ENCODE data around the gene SLC22A14. TPM values are rescaled to one million over a fixed set of nuclear protein-coding genes. Genes with fewer than 3 reads are reported as not detected.

The SLC22A14 gene
- total RNA-seq, 1 donor from 2014 or later = not detected

- Histone ChIP-seq H3K27ac (no peak overlapping the region), H3K9me3 (no peaks in the 10 kb centered on the region), H3K36me3 (peaks cover 6 to 27% of the 10 kb centered on the region in 2 donors), H3K4me3 (no peak overlapping the region), H3K27me3 (no peaks in the 10 kb centered on the region), H3K4me1 (no peaks in the 10 kb centered on the region)
- no peak for TF ChIP-seq CTCF (IDR thresholded peaks at IDR 0.05)
- intact Hi-C loops (cut with DNase I) = no loop called here
- no peak for DNase-seq (ENCODE audit: low spot score in 2 of 2)
Observed at GRCh38 chr3:38366082-38366481, 84.0 kb downstream of the SLC22A14 start.

- TF ChIP-seq CTCF (IDR thresholded peaks at IDR 0.05) = no peak
- Histone ChIP-seq H3K4me1 (no peaks in the 10 kb centered on the region), H3K36me3 (peaks cover 9 to 23% of the 10 kb centered on the region in 2 donors), H3K9me3 (no peaks in the 10 kb centered on the region), H3K27ac (no peak overlapping the region), H3K27me3 (no peaks in the 10 kb centered on the region), H3K4me3 (no peak overlapping the region)
- DNase-seq (ENCODE audit: low spot score in 2 of 2) = peak in 1 of 2 donors; percentile 33
- intact Hi-C loops (cut with DNase I) = no loop called here
Observed at GRCh38 chr3:38367779-38368178, 85.7 kb downstream of the SLC22A14 start.

Other genes with a start within 250 kb of the SLC22A14 start
- 0.11 TPM for gene DLEC1, start 243.1 kb upstream of the SLC22A14 start, total RNA-seq
- 52.6 TPM for gene ACAA1, start 145.2 kb upstream of the SLC22A14 start, total RNA-seq
- 38.8 TPM for gene MYD88, start 143.6 kb upstream of the SLC22A14 start, total RNA-seq
- gene OXSR1, start 116.8 kb upstream of the SLC22A14 start, total RNA-seq = 13.3 TPM
- gene SLC22A13, start 16.5 kb upstream of the SLC22A14 start, total RNA-seq = not detected
- 0.43 TPM for gene XYLB, start 64.5 kb downstream of the SLC22A14 start, total RNA-seq
- 15.2 TPM for gene ACVR2B, start 171.6 kb downstream of the SLC22A14 start, total RNA-seq
- 11.2 TPM for gene EXOG, start 214.0 kb downstream of the SLC22A14 start, total RNA-seq

All from ascending aorta (tissue), 2 donors.